Measurements from ENCODE around the gene FBXL5. TPM values are rescaled to one million over a fixed set of nuclear protein-coding genes. Genes with fewer than 3 reads are reported as not detected.
A peak's percentile ranks its signal among the peaks of the same experiment; 100 is the strongest.

Gene FBXL5
- total and polyA plus RNA-seq, 2 of the 13 experiments (the other 11 are each of a cell fraction or from before 2014, with no cell fraction given) = 17.4 to 45.3 TPM

DNA sequence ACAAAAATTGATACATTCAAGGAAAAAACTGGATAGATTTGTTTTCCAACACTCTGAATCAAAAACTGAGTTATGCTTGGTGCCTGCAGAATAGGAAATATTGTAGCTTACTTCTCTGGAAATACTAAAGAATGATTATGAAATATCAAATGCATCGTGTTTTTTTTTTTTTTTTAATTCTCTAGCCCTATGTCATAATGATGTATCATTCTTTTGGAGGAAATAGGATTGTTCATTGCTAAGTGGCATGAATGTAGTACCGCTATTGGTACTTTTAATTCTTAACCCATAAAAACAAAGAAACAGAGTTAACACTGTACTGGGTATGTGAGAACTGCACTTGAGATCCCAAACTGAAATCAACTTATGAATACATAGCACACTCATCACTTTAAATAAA lies 18.9 kb upstream of the FBXL5 start (continued):
- no peak for TF ChIP-seq ZNF329 (CRISPR knock-in tag; IDR thresholded peaks at IDR 0.05; ENCODE audit: low read depth)
- TF ChIP-seq MXD4 (CRISPR knock-in tag; IDR thresholded peaks at IDR 0.05) = no peak
- TF ChIP-seq SRF (IDR thresholded peaks at IDR 0.05; ENCODE audit: low read depth, low read length) = no peak
- TF ChIP-seq, protein P1, sequence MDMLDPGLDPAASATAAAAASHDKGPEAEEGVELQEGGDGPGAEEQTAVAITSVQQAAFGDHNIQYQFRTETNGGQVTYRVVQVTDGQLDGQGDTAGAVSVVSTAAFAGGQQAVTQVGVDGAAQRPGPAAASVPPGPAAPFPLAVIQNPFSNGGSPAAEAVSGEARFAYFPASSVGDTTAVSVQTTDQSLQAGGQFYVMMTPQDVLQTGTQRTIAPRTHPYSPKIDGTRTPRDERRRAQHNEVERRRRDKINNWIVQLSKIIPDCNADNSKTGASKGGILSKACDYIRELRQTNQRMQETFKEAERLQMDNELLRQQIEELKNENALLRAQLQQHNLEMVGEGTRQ (IDR thresholded peaks at IDR 0.05; ENCODE audit: low read depth, low read length) = no peak
- TF ChIP-seq, protein P1 (CRISPR knock-in tag; IDR thresholded peaks at IDR 0.05; ENCODE audit: borderline replicate concordance) = no peak
- no peak for TF ChIP-seq REPIN1 (CRISPR knock-in tag; IDR thresholded peaks at IDR 0.05; ENCODE audit: borderline replicate concordance, low read depth)
- no peak for TF ChIP-seq ZNF260 (CRISPR knock-in tag; IDR thresholded peaks at IDR 0.05; ENCODE audit: borderline replicate concordance, low read depth)
- TF ChIP-seq ZSCAN25 (CRISPR knock-in tag; IDR thresholded peaks at IDR 0.05) = no peak
- no peak for TF ChIP-seq ATRX (CRISPR knock-in tag; IDR thresholded peaks at IDR 0.05; ENCODE audit: borderline replicate concordance)
- TF ChIP-seq NR3C1 (CRISPR knock-in tag; IDR thresholded peaks at IDR 0.05) = no peak

DNA sequence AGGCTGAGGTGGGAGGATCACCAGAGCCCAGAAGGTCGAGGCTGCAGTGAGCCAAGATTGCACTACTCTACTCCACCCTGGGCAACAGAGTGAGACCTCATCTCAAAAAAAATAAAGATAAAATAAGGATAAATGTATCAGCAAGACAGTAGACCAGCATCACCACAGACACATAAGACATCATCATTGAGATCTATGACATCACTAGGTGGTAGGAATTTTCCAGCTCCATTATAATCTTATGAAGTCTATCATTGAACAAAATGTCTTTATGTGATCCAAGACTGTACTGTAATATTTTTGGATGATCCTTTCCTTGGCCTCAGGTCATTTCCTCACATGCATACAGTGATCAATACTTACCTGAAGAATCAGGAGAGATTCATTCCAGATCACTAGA lies 18.2 kb upstream of the FBXL5 start:
- Histone ChIP-seq H3K27ac (ENCODE audit: extremely low read length, insufficient read depth, low read length) (no peak overlapping the region), H3K9me3 (ENCODE audit: low read length) (no peaks in the 10 kb centered on the region), H3K4me1 (ENCODE audit: insufficient read depth, low read length) (peaks cover 42% of the 10 kb centered on the region), H3K4me2 (ENCODE audit: low read depth, low read length) (no peak overlapping the region), H3K27me3 (ENCODE audit: control insufficient read depth in 1 of 2, insufficient read depth in 2 of 2, low read length in 2 of 2) (no peaks in the 10 kb centered on the region), H3K36me3 (replicated peaks in 1 of 2; ENCODE audit: control insufficient read depth in 1 of 2, insufficient read depth in 2 of 2, low read length in 2 of 2) (no peaks in the 10 kb centered on the region; a peak in 1 of 5 replicates), H3K9ac (ENCODE audit: insufficient read depth, low read depth, low read length) (no peak overlapping the region), H4K20me1 (ENCODE audit: insufficient read depth, low read length) (no peaks in the 10 kb centered on the region), H2AFZ (ENCODE audit: low read length) (no peak overlapping the region), H3K79me2 (ENCODE audit: insufficient read depth, low read length) (peaks cover 47% of the 10 kb centered on the region), H3K4me3 (replicated peaks in 1 of 3; ENCODE audit: insufficient read depth in 1 of 3, low read depth in 2 of 3, low read length in 3 of 3) (no peak overlapping the region)
- DNase-seq (ENCODE audit: low spot score) (no peak), FAIRE-seq (no peak), ATAC-seq (no peak)
- in situ Hi-C loops (cut with HindIII; ENCODE audit: extremely low pct_ligation_motif_present, low pct_unique_long_range_greater_than_20kb) = loop anchor here (25.0 kb wide), 1 partner anchor 661 kb away; the partner anchor contains the start of gene CPEB2
- POLR2A ChIA-PET = interaction anchor here (0.7 to 1.0 kb wide), 2 partner anchors 8 to 18 kb away, joined by 3 read pairs; partner anchors contain the start of gene FAM200B
- intact Hi-C loops (cut with micrococcal nuclease; ENCODE audit: unreplicated experiment) = no loop called here
- 100% methylated on average over 1 of the region's 1 CpG for WGBS (ENCODE audit: low lambda C conversion rate)
- BruUV-seq (replicated peaks) = no TSS peak
- CTCF ChIA-PET (ENCODE audit: low intra/inter-chr PET ratio, low total read pairs) = no interaction called here
- TF ChIP-seq CREB1 (IDR thresholded peaks at IDR 0.05) = peak; percentile 69
- TF ChIP-seq CREB1 (CRISPR knock-in tag; IDR thresholded peaks at IDR 0.05) = no peak
- no peak for TF ChIP-seq DMAP1 (CRISPR knock-in tag; IDR thresholded peaks at IDR 0.05)
- TF ChIP-seq, protein P2, sequence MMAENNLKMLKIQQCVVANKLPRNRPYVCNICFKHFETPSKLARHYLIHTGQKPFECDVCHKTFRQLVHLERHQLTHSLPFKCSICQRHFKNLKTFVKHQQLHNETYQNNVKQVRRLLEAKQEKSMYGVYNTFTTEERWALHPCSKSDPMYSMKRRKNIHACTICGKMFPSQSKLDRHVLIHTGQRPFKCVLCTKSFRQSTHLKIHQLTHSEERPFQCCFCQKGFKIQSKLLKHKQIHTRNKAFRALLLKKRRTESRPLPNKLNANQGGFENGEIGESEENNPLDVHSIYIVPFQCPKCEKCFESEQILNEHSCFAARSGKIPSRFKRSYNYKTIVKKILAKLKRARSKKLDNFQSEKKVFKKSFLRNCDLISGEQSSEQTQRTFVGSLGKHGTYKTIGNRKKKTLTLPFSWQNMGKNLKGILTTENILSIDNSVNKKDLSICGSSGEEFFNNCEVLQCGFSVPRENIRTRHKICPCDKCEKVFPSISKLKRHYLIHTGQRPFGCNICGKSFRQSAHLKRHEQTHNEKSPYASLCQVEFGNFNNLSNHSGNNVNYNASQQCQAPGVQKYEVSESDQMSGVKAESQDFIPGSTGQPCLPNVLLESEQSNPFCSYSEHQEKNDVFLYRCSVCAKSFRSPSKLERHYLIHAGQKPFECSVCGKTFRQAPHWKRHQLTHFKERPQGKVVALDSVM (CRISPR knock-in tag; IDR thresholded peaks at IDR 0.05) = 0 out of 2 replicates have a peak, but pooled peaks have one; percentile 16
- no peak for TF ChIP-seq ZNF17 (CRISPR knock-in tag; IDR thresholded peaks at IDR 0.05)
- no peak for TF ChIP-seq GATAD1 (CRISPR knock-in tag; IDR thresholded peaks at IDR 0.05)
- TF ChIP-seq, protein P3, sequence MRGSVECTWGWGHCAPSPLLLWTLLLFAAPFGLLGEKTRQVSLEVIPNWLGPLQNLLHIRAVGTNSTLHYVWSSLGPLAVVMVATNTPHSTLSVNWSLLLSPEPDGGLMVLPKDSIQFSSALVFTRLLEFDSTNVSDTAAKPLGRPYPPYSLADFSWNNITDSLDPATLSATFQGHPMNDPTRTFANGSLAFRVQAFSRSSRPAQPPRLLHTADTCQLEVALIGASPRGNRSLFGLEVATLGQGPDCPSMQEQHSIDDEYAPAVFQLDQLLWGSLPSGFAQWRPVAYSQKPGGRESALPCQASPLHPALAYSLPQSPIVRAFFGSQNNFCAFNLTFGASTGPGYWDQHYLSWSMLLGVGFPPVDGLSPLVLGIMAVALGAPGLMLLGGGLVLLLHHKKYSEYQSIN (CRISPR knock-in tag; IDR thresholded peaks at IDR 0.05; ENCODE audit: borderline replicate concordance) = no peak
- TF ChIP-seq ZNF296 (CRISPR knock-in tag; conservative IDR thresholded peaks at IDR 0.05) = no peak
- TF ChIP-seq ETV6 (CRISPR knock-in tag; conservative IDR thresholded peaks at IDR 0.05) = no peak
